ENCODE results near the gene PTPRM. TPM values are rescaled to one million over a fixed set of nuclear protein-coding genes. Genes with fewer than 3 reads are reported as not detected.

The PTPRM gene
- total RNA-seq, 1 donor, result 84.7 TPM

- Histone ChIP-seq H3K4me1 (ENCODE audit: insufficient read depth, low read length) (peaks cover 28% of the 10 kb centered on the region), H3K36me3 (ENCODE audit: insufficient read depth, low read length) (no peaks in the 10 kb centered on the region), H3K4me3 (ENCODE audit: insufficient read depth, low read length) (no peak overlapping the region), H3K79me2 (ENCODE audit: insufficient read depth, low read length) (peaks cover 47% of the 10 kb centered on the region), H3K9me3 (ENCODE audit: low read depth, low read length) (no peaks in the 10 kb centered on the region), H4K20me1 (ENCODE audit: insufficient read depth, low read length) (no peaks in the 10 kb centered on the region), H3K27me3 (ENCODE audit: insufficient read depth, low read length) (no peaks in the 10 kb centered on the region), H2AFZ (ENCODE audit: low read length) (no peak overlapping the region), H3K4me2 (ENCODE audit: insufficient read depth, low read length) (no peak overlapping the region), H3K27ac (ENCODE audit: low read depth, low read length) (no peak overlapping the region)
- no peak for DNase-seq (ENCODE audit: insufficient read length, low spot score, missing footprints)
- no peak for TF ChIP-seq CTCF (IDR thresholded peaks at IDR 0.05; ENCODE audit: extremely low read depth, low read depth, low read length)
These were observed 55.6 kb downstream of the PTPRM start for GRCh38 chr18:7622721-7623120.

- Histone ChIP-seq H3K79me2 (ENCODE audit: insufficient read depth, low read length) (peaks cover 50% of the 10 kb centered on the region), H3K27me3 (ENCODE audit: insufficient read depth, low read length) (no peaks in the 10 kb centered on the region), H2AFZ (ENCODE audit: low read length) (no peak overlapping the region), H3K27ac (ENCODE audit: low read depth, low read length) (no peak overlapping the region), H3K4me2 (ENCODE audit: insufficient read depth, low read length) (no peak overlapping the region), H3K36me3 (ENCODE audit: insufficient read depth, low read length) (no peaks in the 10 kb centered on the region), H3K4me3 (ENCODE audit: insufficient read depth, low read length) (no peak overlapping the region), H3K4me1 (ENCODE audit: insufficient read depth, low read length) (peaks cover 19% of the 10 kb centered on the region), H3K9me3 (ENCODE audit: low read depth, low read length) (no peaks in the 10 kb centered on the region), H4K20me1 (ENCODE audit: insufficient read depth, low read length) (no peaks in the 10 kb centered on the region)
- no peak for DNase-seq (ENCODE audit: insufficient read length, low spot score, missing footprints)
- no peak for TF ChIP-seq CTCF (IDR thresholded peaks at IDR 0.05; ENCODE audit: extremely low read depth, low read depth, low read length)
These were observed 56.6 kb downstream of the PTPRM start for GRCh38 chr18:7623681-7624080.

- H3K36me3 ChIP-seq (ENCODE audit: insufficient read depth, low read length), result no peaks in the 10 kb centered on the region
- H2AFZ ChIP-seq (ENCODE audit: low read length), result no peak overlapping the region
- TF ChIP-seq CTCF (IDR thresholded peaks at IDR 0.05; ENCODE audit: extremely low read depth, low read depth, low read length), result no peak
- no peaks in the 10 kb centered on the region for H3K27me3 ChIP-seq (ENCODE audit: insufficient read depth, low read length)
- H3K27ac ChIP-seq (ENCODE audit: low read depth, low read length), result no peak overlapping the region
- no peak for DNase-seq (ENCODE audit: insufficient read length, low spot score, missing footprints)
- no peak overlapping the region for H3K4me3 ChIP-seq (ENCODE audit: insufficient read depth, low read length)
- H3K4me1 ChIP-seq (ENCODE audit: insufficient read depth, low read length), result peaks cover 9% of the 10 kb centered on the region
- H4K20me1 ChIP-seq (ENCODE audit: insufficient read depth, low read length), result no peaks in the 10 kb centered on the region
- H3K4me2 ChIP-seq (ENCODE audit: insufficient read depth, low read length), result no peak overlapping the region
- no peaks in the 10 kb centered on the region for H3K9me3 ChIP-seq (ENCODE audit: low read depth, low read length)
- H3K79me2 ChIP-seq (ENCODE audit: insufficient read depth, low read length), result peaks cover 46% of the 10 kb centered on the region
These were observed 57.6 kb downstream of the PTPRM start for GRCh38 chr18:7624697-7625096.

GRCh38 chr18:7626175-7626921 lies 59.2 kb downstream of the PTPRM start:
- TF ChIP-seq CTCF (IDR thresholded peaks at IDR 0.05; ENCODE audit: extremely low read depth, low read depth, low read length), result no peak
- Histone ChIP-seq H3K36me3 (ENCODE audit: insufficient read depth, low read length) (no peaks in the 10 kb centered on the region), H3K27ac (ENCODE audit: low read depth, low read length) (no peak overlapping the region), H3K4me3 (ENCODE audit: insufficient read depth, low read length) (no peak overlapping the region), H4K20me1 (ENCODE audit: insufficient read depth, low read length) (no peaks in the 10 kb centered on the region), H3K79me2 (ENCODE audit: insufficient read depth, low read length) (peaks cover 38% of the 10 kb centered on the region), H3K9me3 (ENCODE audit: low read depth, low read length) (no peaks in the 10 kb centered on the region), H3K4me1 (ENCODE audit: insufficient read depth, low read length) (peaks cover 8% of the 10 kb centered on the region), H2AFZ (ENCODE audit: low read length) (no peak overlapping the region), H3K4me2 (ENCODE audit: insufficient read depth, low read length) (no peak overlapping the region), H3K27me3 (ENCODE audit: insufficient read depth, low read length) (no peaks in the 10 kb centered on the region)
- DNase-seq (ENCODE audit: insufficient read length, low spot score, missing footprints), result no peak

Data from osteoblast (primary cell).